Measurements from ENCODE around the gene COQ10A. TPM values are rescaled to one million over a fixed set of nuclear protein-coding genes. Genes with fewer than 3 reads are reported as not detected.

The COQ10A gene
- total and polyA plus RNA-seq, 2 experiments from 2014 or later: 9.8 to 10.3 TPM

DNA sequence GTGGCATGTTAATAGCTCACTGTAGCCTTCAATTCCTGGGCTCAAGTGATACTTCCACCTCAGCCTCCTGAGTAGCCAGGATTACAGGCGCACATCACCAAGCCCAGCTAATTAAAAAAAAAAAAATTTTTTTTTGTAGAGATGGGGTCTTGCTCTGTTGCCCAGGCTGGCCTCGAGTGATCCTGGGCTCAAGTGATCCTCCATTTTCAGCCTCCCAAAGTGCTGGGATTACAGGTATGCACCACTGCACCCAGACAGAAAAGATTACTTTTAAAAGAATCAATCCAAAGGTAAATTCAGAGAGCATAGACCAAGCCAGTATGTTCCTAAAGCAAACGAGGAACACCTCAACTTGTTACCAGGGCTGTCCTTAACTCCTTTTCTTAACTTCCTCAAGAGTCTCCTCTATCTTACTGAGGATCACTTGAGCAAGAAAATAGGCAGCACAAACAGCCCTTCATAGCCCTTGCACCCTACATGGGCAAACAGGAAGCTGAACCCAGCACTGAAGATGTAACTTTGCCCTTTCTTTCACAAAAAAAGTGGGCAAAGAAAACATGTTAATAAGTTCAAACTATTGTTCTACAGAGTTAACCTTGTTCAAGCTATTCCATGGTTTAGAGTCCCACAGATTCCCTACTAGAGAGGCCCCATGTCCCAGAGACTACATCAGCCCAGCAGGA lies 22.1 kb downstream of the COQ10A start:
- Histone ChIP-seq H3K9me2 (ENCODE audit: insufficient read depth) (no peaks in the 10 kb centered on the region), H3K4me1 (ENCODE audit: insufficient read depth) (no peaks in the 10 kb centered on the region), H3K9me3 (ENCODE audit: low read depth) (no peaks in the 10 kb centered on the region), H3K9ac (no peak overlapping the region), H3K27me3 (replicated peaks; ENCODE audit: insufficient read depth) (no peaks in the 10 kb centered on the region), H3F3A (ENCODE audit: insufficient read depth) (no peaks in the 10 kb centered on the region), H3K27ac (no peak overlapping the region), H3K36me3 (ENCODE audit: low read depth) (peaks cover 14% of the 10 kb centered on the region; the same call in 1 of the 2 replicates), H3K4me3 (no peak overlapping the region), H4K20me1 (ENCODE audit: insufficient read depth) (no peaks in the 10 kb centered on the region), H2AFZ (no peak overlapping the region), H3K4me2 (ENCODE audit: unreplicated experiment) (no peak overlapping the region), H3K79me2 (ENCODE audit: insufficient read depth) (peaks cover 77% of the 10 kb centered on the region)
- 96 to 99% methylated on average over 3 of the region's 3 CpGs for WGBS, 2 experiments (ENCODE audit: low coverage in 1 of 2, low lambda C conversion rate in 2 of 2, missing lambda C conversion rate in 2 of 2)
- no peak for TF ChIP-seq EZH2phosphoT487 (IDR thresholded peaks at IDR 0.05; ENCODE audit: insufficient read depth, low read depth)
- no peak for TF ChIP-seq EZH2 (IDR thresholded peaks at IDR 0.05; ENCODE audit: insufficient read depth, poor library complexity, severe bottlenecking)
- DNase-seq: no peak
- in situ Hi-C loops (cut with MboI): no loop called here

GRCh38 chr12:56293795-56294194 lies 27.1 kb downstream of the COQ10A start:
- no peaks in the 10 kb centered on the region; the same call in 1 of the 2 replicates for H4K20me1 ChIP-seq (ENCODE audit: insufficient read depth)
- DNase-seq: no peak
- H3K9ac ChIP-seq: no peak overlapping the region

DNA sequence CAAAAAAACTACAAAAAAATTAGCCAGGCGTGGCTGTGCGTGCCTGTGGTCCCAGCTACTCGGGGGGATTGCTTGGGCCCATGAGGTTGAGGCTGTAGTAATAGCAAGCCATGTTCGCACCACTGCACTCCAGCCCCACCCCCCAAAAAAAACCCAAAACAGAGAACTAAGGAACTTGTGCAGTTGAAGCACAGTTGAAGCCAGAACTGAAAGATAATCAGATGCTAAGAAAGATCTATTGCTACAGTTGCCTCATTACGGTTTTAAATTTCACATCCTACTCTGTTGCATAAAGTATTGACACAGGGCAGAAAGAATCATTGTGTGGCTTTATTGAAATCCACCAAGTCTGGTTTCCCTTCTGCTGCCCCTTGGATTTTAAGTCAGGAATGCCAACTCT lies 29.6 kb downstream of the COQ10A start:
- H4K20me1 ChIP-seq (ENCODE audit: insufficient read depth): no peaks in the 10 kb centered on the region; the same call in 1 of the 2 replicates
- H3K36me3 ChIP-seq (ENCODE audit: low read depth): peaks cover 7% of the 10 kb centered on the region; the same call in 1 of the 2 replicates
- H2AFZ ChIP-seq: no peak overlapping the region
- H3K4me3 ChIP-seq: no peak overlapping the region
- no peak overlapping the region for H3K27ac ChIP-seq
- peaks cover 18% of the 10 kb centered on the region for H3K4me1 ChIP-seq (ENCODE audit: insufficient read depth)
- in situ Hi-C loops (cut with MboI): no loop called here
- H3K79me2 ChIP-seq (ENCODE audit: insufficient read depth): peaks cover 92% of the 10 kb centered on the region
- 59 to 68% methylated on average over 5 of the region's 5 CpGs for WGBS, 2 experiments (ENCODE audit: low coverage in 1 of 2, low lambda C conversion rate in 2 of 2, missing lambda C conversion rate in 2 of 2)
- H3K4me2 ChIP-seq (ENCODE audit: unreplicated experiment): no peak overlapping the region
- no peaks in the 10 kb centered on the region for H3K27me3 ChIP-seq (replicated peaks; ENCODE audit: insufficient read depth)
- H3K9me2 ChIP-seq (ENCODE audit: insufficient read depth): no peaks in the 10 kb centered on the region
- DNase-seq: no peak
- H3F3A ChIP-seq (ENCODE audit: insufficient read depth): peaks cover 13% of the 10 kb centered on the region
- no peak overlapping the region for H3K9ac ChIP-seq
- H3K9me3 ChIP-seq (ENCODE audit: low read depth): no peaks in the 10 kb centered on the region
- no peak for TF ChIP-seq EZH2 (IDR thresholded peaks at IDR 0.05; ENCODE audit: insufficient read depth, poor library complexity, severe bottlenecking)
- TF ChIP-seq EZH2phosphoT487 (IDR thresholded peaks at IDR 0.05; ENCODE audit: insufficient read depth, low read depth): no peak

More at GRCh38 chr12:56293795-56294194, 27.1 kb downstream of the COQ10A start:
- peaks cover 10% of the 10 kb centered on the region; the same call in 1 of the 2 replicates for H3K36me3 ChIP-seq (ENCODE audit: low read depth)
- H3K27me3 ChIP-seq (replicated peaks; ENCODE audit: insufficient read depth): no peaks in the 10 kb centered on the region
- H3F3A ChIP-seq (ENCODE audit: insufficient read depth): peaks cover 5% of the 10 kb centered on the region
- in situ Hi-C loops (cut with MboI): no loop called here
- no peaks in the 10 kb centered on the region for H3K9me3 ChIP-seq (ENCODE audit: low read depth)
- peaks cover 7% of the 10 kb centered on the region for H3K4me1 ChIP-seq (ENCODE audit: insufficient read depth)
- 90 to 94% methylated on average over 5 of the region's 5 CpGs for WGBS, 2 experiments (ENCODE audit: low coverage in 1 of 2, low lambda C conversion rate in 2 of 2, missing lambda C conversion rate in 2 of 2)
- H2AFZ ChIP-seq: no peak overlapping the region
- no peak overlapping the region for H3K4me2 ChIP-seq (ENCODE audit: unreplicated experiment)
- no peak overlapping the region for H3K4me3 ChIP-seq
- no peaks in the 10 kb centered on the region for H3K9me2 ChIP-seq (ENCODE audit: insufficient read depth)
- TF ChIP-seq EZH2 (IDR thresholded peaks at IDR 0.05; ENCODE audit: insufficient read depth, poor library complexity, severe bottlenecking) (no peak), EZH2phosphoT487 (IDR thresholded peaks at IDR 0.05; ENCODE audit: insufficient read depth, low read depth) (no peak)
- H3K27ac ChIP-seq: no peak overlapping the region
- H3K79me2 ChIP-seq (ENCODE audit: insufficient read depth): peaks cover 100% of the 10 kb centered on the region

DNA sequence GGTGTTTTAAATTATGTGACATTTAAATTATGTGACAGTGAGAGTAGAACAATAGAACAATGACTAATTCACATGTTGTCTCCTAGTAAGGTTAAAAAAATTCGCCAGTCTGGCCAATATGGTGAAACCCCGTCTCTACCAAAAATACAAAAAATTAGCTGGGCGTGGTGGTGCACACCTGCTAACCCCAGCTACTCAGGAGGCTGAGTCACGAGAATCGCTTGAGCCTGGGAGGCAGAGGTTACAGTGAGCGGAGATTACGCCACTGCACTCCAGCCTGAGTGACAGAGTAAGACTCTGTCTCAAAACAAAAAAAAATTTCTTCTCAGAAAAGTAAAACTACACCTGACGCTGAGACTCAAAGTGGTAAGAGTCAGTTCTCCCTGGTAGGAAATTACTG lies 30.7 kb downstream of the COQ10A start:
- H3K9me2 ChIP-seq (ENCODE audit: insufficient read depth): no peaks in the 10 kb centered on the region
- no peaks in the 10 kb centered on the region for H3K9me3 ChIP-seq (ENCODE audit: low read depth)
- H4K20me1 ChIP-seq (ENCODE audit: insufficient read depth): no peaks in the 10 kb centered on the region; the same call in 1 of the 2 replicates
- H3K79me2 ChIP-seq (ENCODE audit: insufficient read depth): peaks cover 88% of the 10 kb centered on the region
- peaks cover 20% of the 10 kb centered on the region for H3F3A ChIP-seq (ENCODE audit: insufficient read depth)
- no peak for DNase-seq
- H3K9ac ChIP-seq: no peak overlapping the region
- no peak for TF ChIP-seq EZH2 (IDR thresholded peaks at IDR 0.05; ENCODE audit: insufficient read depth, poor library complexity, severe bottlenecking)
- no peak for TF ChIP-seq EZH2phosphoT487 (IDR thresholded peaks at IDR 0.05; ENCODE audit: insufficient read depth, low read depth)
- in situ Hi-C loops (cut with MboI): no loop called here
- WGBS, 2 experiments (ENCODE audit: low coverage in 1 of 2, low lambda C conversion rate in 2 of 2, missing lambda C conversion rate in 2 of 2): 84 to 88% methylated on average over 8 of the region's 8 CpGs
- H3K36me3 ChIP-seq (ENCODE audit: low read depth): peaks cover 4% of the 10 kb centered on the region; the same call in 1 of the 2 replicates
- H3K4me2 ChIP-seq (ENCODE audit: unreplicated experiment): no peak overlapping the region
- H2AFZ ChIP-seq: no peak overlapping the region
- no peak overlapping the region for H3K4me3 ChIP-seq
- peaks cover 18% of the 10 kb centered on the region for H3K4me1 ChIP-seq (ENCODE audit: insufficient read depth)
- no peaks in the 10 kb centered on the region for H3K27me3 ChIP-seq (replicated peaks; ENCODE audit: insufficient read depth)
- H3K27ac ChIP-seq: no peak overlapping the region
